HuH-7 (cell line): ENCODE measurements around the gene CARD9.
"Not testable (repeated sequence)": the region's sequence is repeated elsewhere in the genome, so short reads cannot be mapped to it uniquely, and the experiment has no call there.

Experiments
- DNase-seq: peaks from one replicate; pipeline ENCODE4 v3.0.0; 2011; ENCODE audit warnings: low spot score

The CARD9 gene

GRCh38 chr9:136322756-136323330 is 50.6 kb downstream of the CARD9 start:
- no peak for DNase-seq

GRCh38 chr9:136321561-136321960 is 51.9 kb downstream of the CARD9 start:
- DNase-seq = no peak

GRCh38 chr9:136320972-136321371 is 52.5 kb downstream of the CARD9 start:
- not testable (repeated sequence) for DNase-seq

GRCh38 chr9:136319955-136320354 is 53.5 kb downstream of the CARD9 start:
- not testable (repeated sequence) for DNase-seq

GRCh38 chr9:136319244-136319643 is 54.2 kb downstream of the CARD9 start:
- DNase-seq = not testable (repeated sequence)

GRCh38 chr9:136318776-136319241 is 54.7 kb downstream of the CARD9 start:
- no peak for DNase-seq

GRCh38 chr9:136318111-136318775 is 55.2 kb downstream of the CARD9 start:
- DNase-seq = no peak

- DNase-seq = no peak
Observed at GRCh38 chr9:136317695-136318094, 55.8 kb downstream of the CARD9 start.

- DNase-seq = no peak
Observed at GRCh38 chr9:136316896-136317676, 56.4 kb downstream of the CARD9 start.

- no peak for DNase-seq
Observed at GRCh38 chr9:136316271-136316751, 57.2 kb downstream of the CARD9 start.

GRCh38 chr9:136314944-136315343 is 58.5 kb downstream of the CARD9 start:
- DNase-seq = no peak

GRCh38 chr9:136314056-136314416 is 59.4 kb downstream of the CARD9 start:
- no peak for DNase-seq
